IPS-15b (cell line): ENCODE data around the gene ARF5.
"Not testable (repeated sequence)": the region's sequence is repeated elsewhere in the genome, so short reads cannot be mapped to it uniquely, and the experiment has no call there.

Source experiments
- H3K27me3 ChIP-seq: one replicate; pipeline ENCODE4 v1.6.1; 2013; ENCODE audit warnings: low read length; ENCODE audit not compliant: control insufficient read depth, insufficient read depth
- H3K36me3 ChIP-seq: one replicate; pipeline ENCODE4 v1.6.1; 2013; ENCODE audit warnings: low read length; ENCODE audit not compliant: control insufficient read depth, insufficient read depth
- H3K4me1 ChIP-seq: one replicate; pipeline ENCODE4 v1.6.1; 2013; ENCODE audit warnings: mild to moderate bottlenecking, low read length; ENCODE audit not compliant: control insufficient read depth, insufficient read depth
- H3K4me3 ChIP-seq: one replicate; pipeline ENCODE4 v1.5.1; 2013; ENCODE audit warnings: low read depth, low read length
- H3K9ac ChIP-seq: one replicate; pipeline ENCODE4 v1.6.1; 2013; ENCODE audit warnings: low read depth, mild to moderate bottlenecking, low read length
- H3K9me3 ChIP-seq: one replicate; pipeline ENCODE4 v1.6.1; 2013; ENCODE audit warnings: mild to moderate bottlenecking, low read length; ENCODE audit not compliant: control insufficient read depth, insufficient read depth

Gene ARF5

DNA sequence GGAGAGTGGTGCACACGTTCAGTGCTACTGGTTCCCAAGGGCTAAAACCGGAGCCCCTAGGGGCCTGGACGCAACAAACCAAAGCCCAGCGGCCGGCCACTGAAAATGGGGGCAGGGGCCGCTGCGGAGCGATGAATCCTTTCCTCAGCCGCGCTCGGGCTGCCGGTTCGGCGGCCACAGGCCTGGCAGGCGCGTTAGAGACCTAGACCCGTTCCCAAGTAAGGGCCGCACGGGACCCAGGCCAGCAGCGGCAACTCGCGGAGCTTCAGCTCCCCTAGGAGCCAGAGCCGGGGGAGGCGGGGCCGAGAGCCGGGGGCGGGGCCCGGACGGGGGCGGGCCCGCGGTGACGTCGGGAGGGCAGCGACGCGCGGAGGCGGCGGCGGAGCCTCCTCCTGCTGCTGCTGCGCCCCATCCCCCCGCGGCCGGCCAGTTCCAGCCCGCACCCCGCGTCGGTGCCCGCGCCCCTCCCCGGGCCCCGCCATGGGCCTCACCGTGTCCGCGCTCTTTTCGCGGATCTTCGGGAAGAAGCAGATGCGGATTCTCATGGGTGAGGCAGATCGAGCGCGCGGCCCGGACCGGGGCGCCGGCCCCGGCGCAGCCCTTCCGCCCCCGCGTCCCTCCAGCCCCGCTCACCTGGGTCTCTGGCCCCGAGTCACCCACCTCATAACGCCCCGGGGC, at the start of gene ARF5:
TSS of gene ARF5 (plus strand) at position 393 of the 678 bp plus-strand sequence. CDS start at position 481, 88 bp downstream.
- peak within 1 kb of the TSS; percentile 94 for H3K4me3 ChIP-seq
- H3K4me1 ChIP-seq: peaks cover 5% of the 10 kb centered on the region
- H3K9me3 ChIP-seq: no peaks in the 10 kb centered on the region
- H3K36me3 ChIP-seq: peaks cover 17% of the 10 kb centered on the region
- H3K27me3 ChIP-seq: peaks cover 24% of the 10 kb centered on the region
- H3K9ac ChIP-seq: peak within 1 kb of the TSS; percentile 87

DNA sequence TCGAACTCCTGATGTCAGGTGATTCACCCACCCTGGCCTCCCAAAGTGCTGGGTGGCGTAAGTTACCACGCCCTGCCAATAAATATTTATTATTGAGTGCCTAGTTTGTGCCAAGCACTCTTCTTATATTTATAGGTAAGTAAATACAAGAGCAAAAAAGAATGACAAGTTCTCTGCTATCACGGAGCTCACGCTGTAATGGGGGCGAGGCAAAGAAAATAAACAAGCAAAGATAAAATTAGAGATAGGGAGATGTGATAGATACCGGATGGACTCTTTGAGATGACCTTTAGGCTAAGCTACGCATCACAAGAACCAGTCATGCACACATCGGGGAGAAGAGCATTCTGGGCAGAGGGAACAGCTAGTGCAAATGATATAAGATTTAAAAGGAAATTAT, 49.1 kb upstream of the ARF5 start:
- Histone ChIP-seq H3K36me3 (no peaks in the 10 kb centered on the region), H3K27me3 (peaks cover 55% of the 10 kb centered on the region), H3K4me3 (no peak overlapping the region), H3K9ac (no peak overlapping the region), H3K9me3 (no peaks in the 10 kb centered on the region), H3K4me1 (peaks cover 6% of the 10 kb centered on the region)

- H3K36me3 ChIP-seq, H3K9ac ChIP-seq, H3K4me3 ChIP-seq, H3K4me1 ChIP-seq, H3K9me3 ChIP-seq: not testable (repeated sequence)
- H3K27me3 ChIP-seq: peaks cover 42% of the 10 kb centered on the region
Measured at GRCh38 chr7:127540461-127540860, 47.8 kb upstream of the ARF5 start.

DNA sequence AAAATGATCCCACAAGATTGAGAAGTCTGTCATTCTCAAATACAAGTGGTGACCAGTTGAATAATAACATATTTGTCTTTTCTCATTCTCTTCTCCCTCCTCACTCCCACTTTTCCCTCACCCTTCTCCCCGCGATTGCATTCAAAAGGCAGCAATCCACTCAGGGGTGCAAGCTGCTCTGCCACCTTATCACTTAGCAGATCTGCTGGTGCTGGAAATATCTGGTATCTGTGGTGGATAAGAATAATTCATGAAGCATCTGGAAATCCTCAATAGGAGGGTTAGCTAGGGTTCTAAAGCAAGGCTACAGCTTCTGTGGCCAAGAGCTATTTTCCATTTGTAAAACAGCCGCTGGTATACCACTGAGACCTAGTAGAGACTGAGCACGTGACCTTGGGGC, 46.7 kb upstream of the ARF5 start:
- H3K9me3 ChIP-seq: peaks cover 6% of the 10 kb centered on the region
- peaks cover 31% of the 10 kb centered on the region for H3K27me3 ChIP-seq
- H3K4me1 ChIP-seq: peaks cover under 1% of the 10 kb centered on the region
- H3K4me3 ChIP-seq: no peak overlapping the region
- H3K9ac ChIP-seq: no peak overlapping the region
- H3K36me3 ChIP-seq: no peaks in the 10 kb centered on the region

DNA sequence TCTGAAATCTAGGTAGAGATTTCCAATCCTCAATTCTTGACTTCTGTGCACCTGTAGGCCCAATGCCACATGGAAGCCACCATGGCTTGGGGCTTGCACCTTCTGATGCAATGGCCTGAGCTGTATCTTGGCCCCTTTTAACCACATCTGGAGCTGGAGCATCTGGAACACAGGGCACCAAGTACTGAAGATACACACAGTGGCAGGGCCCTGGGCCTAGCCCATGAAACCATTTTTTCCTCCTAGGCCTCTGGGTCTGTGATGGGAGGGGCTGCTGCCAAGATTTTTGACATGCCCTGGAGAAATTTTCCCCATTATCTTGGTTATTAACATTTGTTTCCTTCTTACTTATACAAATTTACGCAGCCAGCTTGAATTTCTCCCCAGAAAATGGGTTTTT, 41.9 kb upstream of the ARF5 start:
- Histone ChIP-seq H3K27me3 (no peaks in the 10 kb centered on the region), H3K9me3 (peaks cover 7% of the 10 kb centered on the region), H3K4me3 (no peak overlapping the region), H3K36me3 (no peaks in the 10 kb centered on the region), H3K4me1 (no peaks in the 10 kb centered on the region), H3K9ac (no peak overlapping the region)

GRCh38 chr7:127550247-127550646, 38.0 kb upstream of the ARF5 start:
- no peak overlapping the region for H3K9ac ChIP-seq
- no peaks in the 10 kb centered on the region for H3K4me1 ChIP-seq
- H3K4me3 ChIP-seq: no peak overlapping the region
- H3K27me3 ChIP-seq: peaks cover 3% of the 10 kb centered on the region
- no peaks in the 10 kb centered on the region for H3K36me3 ChIP-seq
- peaks cover 7% of the 10 kb centered on the region for H3K9me3 ChIP-seq

DNA sequence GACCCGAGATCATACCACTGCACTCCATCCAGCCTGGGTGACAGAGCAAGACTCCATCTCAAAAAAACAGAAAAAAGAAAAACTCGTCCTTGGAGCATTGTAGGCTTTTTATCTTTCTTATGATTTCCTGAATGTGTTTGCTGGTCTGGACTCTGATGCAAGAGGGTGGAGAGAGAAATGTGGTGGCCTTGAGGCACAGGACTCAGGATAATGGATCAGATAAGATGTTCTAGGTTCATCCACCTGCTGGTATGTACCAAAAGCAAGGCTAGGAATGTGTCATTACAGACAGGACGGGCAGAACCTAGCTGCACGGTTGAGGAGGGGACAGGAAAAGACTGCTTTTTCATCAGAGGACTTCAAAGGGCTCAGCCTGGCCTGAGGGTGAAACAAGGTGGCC, 36.3 kb upstream of the ARF5 start:
- H3K27me3 ChIP-seq: peaks cover 3% of the 10 kb centered on the region

GRCh38 chr7:127556404-127556803, 31.8 kb upstream of the ARF5 start:
- H3K36me3 ChIP-seq: no peaks in the 10 kb centered on the region
- H3K4me1 ChIP-seq: no peaks in the 10 kb centered on the region
- H3K4me3 ChIP-seq: no peak overlapping the region
- no peak overlapping the region for H3K9ac ChIP-seq
- peaks cover 3% of the 10 kb centered on the region for H3K27me3 ChIP-seq
- no peaks in the 10 kb centered on the region for H3K9me3 ChIP-seq

More for the DNA sequence above, 36.3 kb upstream of the ARF5 start:
- Histone ChIP-seq H3K4me1 (no peaks in the 10 kb centered on the region), H3K36me3 (no peaks in the 10 kb centered on the region), H3K9me3 (no peaks in the 10 kb centered on the region), H3K9ac (no peak overlapping the region), H3K4me3 (no peak overlapping the region)

DNA sequence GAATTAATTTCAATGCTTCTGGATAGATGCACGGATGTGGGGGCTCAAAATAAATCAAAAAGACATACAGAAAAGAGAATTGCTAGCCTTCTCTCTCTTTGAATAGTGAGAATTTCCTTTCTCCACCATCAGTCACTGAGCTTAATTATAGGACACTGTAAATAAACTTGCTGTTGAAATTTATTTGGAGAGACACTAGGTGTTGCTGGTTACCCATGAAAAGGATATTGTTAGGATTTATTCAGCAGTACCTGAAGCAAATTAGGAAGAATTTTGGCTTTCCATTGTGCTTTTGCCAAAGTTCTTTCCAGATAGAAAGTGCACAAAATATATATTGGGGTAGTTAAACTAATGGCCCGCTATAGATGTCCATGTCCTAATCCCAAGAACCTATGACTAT, 30.4 kb upstream of the ARF5 start:
- Histone ChIP-seq H3K36me3 (no peaks in the 10 kb centered on the region), H3K4me3 (no peak overlapping the region), H3K4me1 (no peaks in the 10 kb centered on the region), H3K27me3 (peaks cover 3% of the 10 kb centered on the region), H3K9me3 (no peaks in the 10 kb centered on the region), H3K9ac (no peak overlapping the region)

GRCh38 chr7:127566242-127566641, 22.0 kb upstream of the ARF5 start:
- Histone ChIP-seq H3K4me3 (no peak overlapping the region), H3K9me3 (no peaks in the 10 kb centered on the region), H3K9ac (no peak overlapping the region), H3K36me3 (no peaks in the 10 kb centered on the region), H3K4me1 (no peaks in the 10 kb centered on the region), H3K27me3 (no peaks in the 10 kb centered on the region)

- not testable (repeated sequence) for H3K9me3 ChIP-seq, H3K4me1 ChIP-seq, H3K4me3 ChIP-seq, H3K9ac ChIP-seq, H3K27me3 ChIP-seq, H3K36me3 ChIP-seq
Measured at GRCh38 chr7:127568034-127568433, 20.2 kb upstream of the ARF5 start.

- Histone ChIP-seq H3K4me1 (no peaks in the 10 kb centered on the region), H3K27me3 (no peaks in the 10 kb centered on the region), H3K9ac (no peak overlapping the region), H3K36me3 (no peaks in the 10 kb centered on the region), H3K4me3 (no peak overlapping the region), H3K9me3 (no peaks in the 10 kb centered on the region)
Measured at GRCh38 chr7:127571741-127572505, 16.3 kb upstream of the ARF5 start.
